K562 (cell line): ENCODE measurements around the gene VWA7. TPM values are rescaled to one million over a fixed set of nuclear protein-coding genes. Genes with fewer than 3 reads are reported as not detected.
A peak's percentile ranks its signal among the peaks of the same experiment; 100 is the strongest.

ENCODE experiments used
- BCOR ChIP-seq: fragments of 450-650 bp; IDR thresholded peaks from 2 replicates; pipeline ENCODE4 v1.6.1; 2016
- KAT8 ChIP-seq: fragments of 450-650 bp; IDR thresholded peaks from 2 replicates; pipeline ENCODE4 v1.6.1; 2016; ENCODE audit warnings: low read depth, mild to moderate bottlenecking
- MCM7 ChIP-seq, 2 experiments: fragments of 450-650 bp; IDR thresholded peaks; 2 replicates each; pipeline ENCODE4 v1.6.1; 2016 to 2018
- POLR3A ChIP-seq: IDR thresholded peaks from 2 replicates; pipeline ENCODE4 v1.6.1; 2011; ENCODE audit warnings: borderline replicate concordance, mild to moderate bottlenecking, moderate library complexity; ENCODE audit not compliant: insufficient read length, insufficient read depth; ENCODE audit errors: extremely low read depth
- ZNF583 ChIP-seq: fragments of 250-450 bp; sonication (Bioruptor Pico); IDR thresholded peaks from 2 replicates; pipeline ENCODE4 v1.4.0; 2020
- polyA plus RNA-seq, 8 experiments: library from polyadenylated mRNA; depleted of rRNA in 4 of 8; stranded (reverse) in 5 of 8; unstranded in 3 of 8; fragments of >200 nt; fragmentation: Nextera tagmentation in 2 of 8; fragmentation: Illumina TruSeq in 1 of 8; extraction: Ambion mirVana in 2 of 8; extraction: Trizol in 1 of 8; gene quantifications; 2 replicates each; pipeline versions ENCODE4 v1.2.1 to v1.2.3, GENCODE V29; 2011 to 2014; ENCODE audit warnings: inconsistent platforms in 1 of 8, missing spikeins in 1 of 8
- total RNA-seq, 7 experiments: library from RNA; depleted of rRNA in 6 of 7; stranded (reverse); fragments of >200 nt in 6 of 7; fragmentation: Illumina TruSeq in 2 of 7; extraction: Trizol in 2 of 7; gene quantifications; 2 replicates each; pipeline versions ENCODE4 v1.2.1 to v1.2.3, GENCODE V29; 2011 to 2021; ENCODE audit warnings: low replicate concordance in 1 of 7
- TF ChIP-seq, protein P1 (sequence below): fragments of 250-450 bp; sonication (Bioruptor Pico); IDR thresholded peaks from 2 replicates; pipeline ENCODE4 v1.4.0; 2020; ENCODE audit warnings: mild to moderate bottlenecking, moderate library complexity
- TF ChIP-seq, protein P2 (sequence below), 3 experiments: IDR thresholded peaks in 2 of 3; conservative IDR thresholded peaks in 1 of 3; 2 replicates each; pipeline ENCODE4 v1.5.1; 2011 to 2012; ENCODE audit warnings: low read length in 3 of 3, mild to moderate bottlenecking in 3 of 3, control low read depth in 2 of 3, improper control_type of control experiment in 1 of 3, inconsistent platforms in 1 of 3, low read depth in 1 of 3, mixed read lengths in 1 of 3, moderate library complexity in 1 of 3; ENCODE audit not compliant: insufficient read depth in 2 of 3
- TF ChIP-seq, protein P3 (sequence below): fragments of 450-650 bp; IDR thresholded peaks from 2 replicates; pipeline ENCODE4 v1.6.1; 2014; ENCODE audit warnings: low read depth, mild to moderate bottlenecking, moderate library complexity, borderline replicate concordance
- TF ChIP-seq, protein P4 (sequence below): sonication (generic); formaldehyde crosslinking; IDR thresholded peaks from 2 replicates; pipeline ENCODE4 v1.8.1; 2023; ENCODE audit warnings: mild to moderate bottlenecking, missing genetic modification reagents
- TF ChIP-seq, protein P5 (sequence below): fragments of 450-650 bp; formaldehyde crosslinking; IDR thresholded peaks from 2 replicates; pipeline ENCODE4 v1.4.0; 2020; ENCODE audit warnings: mild to moderate bottlenecking, moderate library complexity
- TF ChIP-seq, protein P6 (sequence below): IDR thresholded peaks from 3 replicates; pipeline ENCODE4 v1.6.1; 2011; ENCODE audit warnings: borderline replicate concordance, mild to moderate bottlenecking, moderate library complexity; ENCODE audit not compliant: insufficient read length; ENCODE audit errors: extremely low read depth

Gene VWA7
- total and polyA plus RNA-seq, 9 of the 15 experiments (the other 6 are each of a cell fraction or from before 2014, with no cell fraction given), result 0.18 to 2.9 (median 0.95) TPM

DNA sequence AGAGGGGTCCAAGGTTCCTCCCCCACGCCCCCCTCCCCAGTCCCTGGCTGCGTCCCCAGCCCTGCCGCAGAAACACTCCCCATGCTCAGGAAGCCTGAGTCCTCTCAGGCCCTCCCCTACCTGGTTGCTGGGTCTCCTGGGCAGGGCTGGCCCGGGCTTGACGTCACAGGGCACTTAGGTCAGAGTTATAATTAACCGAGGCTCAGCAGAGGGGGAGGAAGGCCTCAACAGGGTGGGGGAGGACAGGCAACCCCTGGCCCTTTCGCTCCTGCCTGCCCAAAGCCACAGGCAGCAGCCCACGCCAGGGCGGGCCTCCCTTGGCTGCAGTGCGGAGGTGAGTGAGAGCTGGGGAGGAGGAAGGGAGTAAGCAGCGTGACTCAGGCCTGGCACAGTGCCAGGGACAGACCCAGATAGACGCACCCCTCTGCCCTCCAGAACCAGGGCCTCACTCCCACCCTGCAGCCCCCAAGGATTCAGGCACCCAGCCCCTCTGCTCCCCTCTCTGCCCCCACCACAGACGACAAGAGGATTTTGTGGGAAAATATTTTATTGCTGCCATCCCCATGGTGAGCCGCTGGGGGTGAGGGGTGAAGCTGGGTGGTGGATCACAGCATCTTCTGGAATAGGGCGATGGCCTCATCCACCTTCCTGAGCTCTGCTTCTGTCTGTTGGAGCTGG, at the start of gene VWA7 (continued):
- TF ChIP-seq, protein P1, sequence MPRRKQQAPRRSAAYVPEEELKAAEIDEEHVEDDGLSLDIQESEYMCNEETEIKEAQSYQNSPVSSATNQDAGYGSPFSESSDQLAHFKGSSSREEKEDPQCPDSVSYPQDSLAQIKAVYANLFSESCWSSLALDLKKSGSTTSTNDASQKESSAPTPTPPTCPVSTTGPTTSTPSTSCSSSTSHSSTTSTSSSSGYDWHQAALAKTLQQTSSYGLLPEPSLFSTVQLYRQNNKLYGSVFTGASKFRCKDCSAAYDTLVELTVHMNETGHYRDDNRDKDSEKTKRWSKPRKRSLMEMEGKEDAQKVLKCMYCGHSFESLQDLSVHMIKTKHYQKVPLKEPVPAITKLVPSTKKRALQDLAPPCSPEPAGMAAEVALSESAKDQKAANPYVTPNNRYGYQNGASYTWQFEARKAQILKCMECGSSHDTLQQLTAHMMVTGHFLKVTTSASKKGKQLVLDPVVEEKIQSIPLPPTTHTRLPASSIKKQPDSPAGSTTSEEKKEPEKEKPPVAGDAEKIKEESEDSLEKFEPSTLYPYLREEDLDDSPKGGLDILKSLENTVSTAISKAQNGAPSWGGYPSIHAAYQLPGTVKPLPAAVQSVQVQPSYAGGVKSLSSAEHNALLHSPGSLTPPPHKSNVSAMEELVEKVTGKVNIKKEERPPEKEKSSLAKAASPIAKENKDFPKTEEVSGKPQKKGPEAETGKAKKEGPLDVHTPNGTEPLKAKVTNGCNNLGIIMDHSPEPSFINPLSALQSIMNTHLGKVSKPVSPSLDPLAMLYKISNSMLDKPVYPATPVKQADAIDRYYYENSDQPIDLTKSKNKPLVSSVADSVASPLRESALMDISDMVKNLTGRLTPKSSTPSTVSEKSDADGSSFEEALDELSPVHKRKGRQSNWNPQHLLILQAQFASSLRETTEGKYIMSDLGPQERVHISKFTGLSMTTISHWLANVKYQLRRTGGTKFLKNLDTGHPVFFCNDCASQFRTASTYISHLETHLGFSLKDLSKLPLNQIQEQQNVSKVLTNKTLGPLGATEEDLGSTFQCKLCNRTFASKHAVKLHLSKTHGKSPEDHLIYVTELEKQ, result no peak
- TF ChIP-seq, protein P2, sequence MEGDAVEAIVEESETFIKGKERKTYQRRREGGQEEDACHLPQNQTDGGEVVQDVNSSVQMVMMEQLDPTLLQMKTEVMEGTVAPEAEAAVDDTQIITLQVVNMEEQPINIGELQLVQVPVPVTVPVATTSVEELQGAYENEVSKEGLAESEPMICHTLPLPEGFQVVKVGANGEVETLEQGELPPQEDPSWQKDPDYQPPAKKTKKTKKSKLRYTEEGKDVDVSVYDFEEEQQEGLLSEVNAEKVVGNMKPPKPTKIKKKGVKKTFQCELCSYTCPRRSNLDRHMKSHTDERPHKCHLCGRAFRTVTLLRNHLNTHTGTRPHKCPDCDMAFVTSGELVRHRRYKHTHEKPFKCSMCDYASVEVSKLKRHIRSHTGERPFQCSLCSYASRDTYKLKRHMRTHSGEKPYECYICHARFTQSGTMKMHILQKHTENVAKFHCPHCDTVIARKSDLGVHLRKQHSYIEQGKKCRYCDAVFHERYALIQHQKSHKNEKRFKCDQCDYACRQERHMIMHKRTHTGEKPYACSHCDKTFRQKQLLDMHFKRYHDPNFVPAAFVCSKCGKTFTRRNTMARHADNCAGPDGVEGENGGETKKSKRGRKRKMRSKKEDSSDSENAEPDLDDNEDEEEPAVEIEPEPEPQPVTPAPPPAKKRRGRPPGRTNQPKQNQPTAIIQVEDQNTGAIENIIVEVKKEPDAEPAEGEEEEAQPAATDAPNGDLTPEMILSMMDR (IDR thresholded peaks at IDR 0.05 in 2 of 3, conservative IDR thresholded peaks at IDR 0.05 in 1 of 3; ENCODE audit: insufficient read depth in 2 of 3, low read depth in 1 of 3, low read length in 3 of 3), result peak; percentile 14 to 44 (median 24); a peak in 2 of 6 replicates
- TF ChIP-seq, protein P3, sequence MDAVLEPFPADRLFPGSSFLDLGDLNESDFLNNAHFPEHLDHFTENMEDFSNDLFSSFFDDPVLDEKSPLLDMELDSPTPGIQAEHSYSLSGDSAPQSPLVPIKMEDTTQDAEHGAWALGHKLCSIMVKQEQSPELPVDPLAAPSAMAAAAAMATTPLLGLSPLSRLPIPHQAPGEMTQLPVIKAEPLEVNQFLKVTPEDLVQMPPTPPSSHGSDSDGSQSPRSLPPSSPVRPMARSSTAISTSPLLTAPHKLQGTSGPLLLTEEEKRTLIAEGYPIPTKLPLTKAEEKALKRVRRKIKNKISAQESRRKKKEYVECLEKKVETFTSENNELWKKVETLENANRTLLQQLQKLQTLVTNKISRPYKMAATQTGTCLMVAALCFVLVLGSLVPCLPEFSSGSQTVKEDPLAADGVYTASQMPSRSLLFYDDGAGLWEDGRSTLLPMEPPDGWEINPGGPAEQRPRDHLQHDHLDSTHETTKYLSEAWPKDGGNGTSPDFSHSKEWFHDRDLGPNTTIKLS, result peak; percentile 56; the same call in 1 of the 2 replicates
- TF ChIP-seq KAT8 (no peak), BCOR (peak; percentile 84), ZNF583 (CRISPR knock-in tag) (peak; percentile 86; the same call in 1 of the 2 replicates), MCM7 (IDR thresholded peaks at IDR 0.05) (no peak), POLR3A (no peak)
- TF ChIP-seq, protein P4, sequence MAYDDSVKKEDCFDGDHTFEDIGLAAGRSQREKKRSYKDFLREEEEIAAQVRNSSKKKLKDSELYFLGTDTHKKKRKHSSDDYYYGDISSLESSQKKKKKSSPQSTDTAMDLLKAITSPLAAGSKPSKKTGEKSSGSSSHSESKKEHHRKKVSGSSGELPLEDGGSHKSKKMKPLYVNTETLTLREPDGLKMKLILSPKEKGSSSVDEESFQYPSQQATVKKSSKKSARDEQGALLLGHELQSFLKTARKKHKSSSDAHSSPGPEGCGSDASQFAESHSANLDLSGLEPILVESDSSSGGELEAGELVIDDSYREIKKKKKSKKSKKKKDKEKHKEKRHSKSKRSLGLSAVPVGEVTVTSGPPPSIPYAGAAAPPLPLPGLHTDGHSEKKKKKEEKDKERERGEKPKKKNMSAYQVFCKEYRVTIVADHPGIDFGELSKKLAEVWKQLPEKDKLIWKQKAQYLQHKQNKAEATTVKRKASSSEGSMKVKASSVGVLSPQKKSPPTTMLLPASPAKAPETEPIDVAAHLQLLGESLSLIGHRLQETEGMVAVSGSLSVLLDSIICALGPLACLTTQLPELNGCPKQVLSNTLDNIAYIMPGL, result peak; percentile 87; the same call in 1 of the 2 replicates
- TF ChIP-seq, protein P5, sequence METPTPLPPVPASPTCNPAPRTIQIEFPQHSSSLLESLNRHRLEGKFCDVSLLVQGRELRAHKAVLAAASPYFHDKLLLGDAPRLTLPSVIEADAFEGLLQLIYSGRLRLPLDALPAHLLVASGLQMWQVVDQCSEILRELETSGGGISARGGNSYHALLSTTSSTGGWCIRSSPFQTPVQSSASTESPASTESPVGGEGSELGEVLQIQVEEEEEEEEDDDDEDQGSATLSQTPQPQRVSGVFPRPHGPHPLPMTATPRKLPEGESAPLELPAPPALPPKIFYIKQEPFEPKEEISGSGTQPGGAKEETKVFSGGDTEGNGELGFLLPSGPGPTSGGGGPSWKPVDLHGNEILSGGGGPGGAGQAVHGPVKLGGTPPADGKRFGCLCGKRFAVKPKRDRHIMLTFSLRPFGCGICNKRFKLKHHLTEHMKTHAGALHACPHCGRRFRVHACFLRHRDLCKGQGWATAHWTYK (CRISPR knock-in tag), result peak; percentile 95
- TF ChIP-seq, protein P6, sequence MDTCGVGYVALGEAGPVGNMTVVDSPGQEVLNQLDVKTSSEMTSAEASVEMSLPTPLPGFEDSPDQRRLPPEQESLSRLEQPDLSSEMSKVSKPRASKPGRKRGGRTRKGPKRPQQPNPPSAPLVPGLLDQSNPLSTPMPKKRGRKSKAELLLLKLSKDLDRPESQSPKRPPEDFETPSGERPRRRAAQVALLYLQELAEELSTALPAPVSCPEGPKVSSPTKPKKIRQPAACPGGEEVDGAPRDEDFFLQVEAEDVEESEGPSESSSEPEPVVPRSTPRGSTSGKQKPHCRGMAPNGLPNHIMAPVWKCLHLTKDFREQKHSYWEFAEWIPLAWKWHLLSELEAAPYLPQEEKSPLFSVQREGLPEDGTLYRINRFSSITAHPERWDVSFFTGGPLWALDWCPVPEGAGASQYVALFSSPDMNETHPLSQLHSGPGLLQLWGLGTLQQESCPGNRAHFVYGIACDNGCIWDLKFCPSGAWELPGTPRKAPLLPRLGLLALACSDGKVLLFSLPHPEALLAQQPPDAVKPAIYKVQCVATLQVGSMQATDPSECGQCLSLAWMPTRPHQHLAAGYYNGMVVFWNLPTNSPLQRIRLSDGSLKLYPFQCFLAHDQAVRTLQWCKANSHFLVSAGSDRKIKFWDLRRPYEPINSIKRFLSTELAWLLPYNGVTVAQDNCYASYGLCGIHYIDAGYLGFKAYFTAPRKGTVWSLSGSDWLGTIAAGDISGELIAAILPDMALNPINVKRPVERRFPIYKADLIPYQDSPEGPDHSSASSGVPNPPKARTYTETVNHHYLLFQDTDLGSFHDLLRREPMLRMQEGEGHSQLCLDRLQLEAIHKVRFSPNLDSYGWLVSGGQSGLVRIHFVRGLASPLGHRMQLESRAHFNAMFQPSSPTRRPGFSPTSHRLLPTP, result no peak
